Cardiac fibroblast (primary cell): ENCODE measurements around the gene UROS.

Source experiments
- DNase-seq, 2 donors: peaks; one replicate each; pipeline versions ENCODE4 v3.0.0 to v3.0.0-alpha.2; 2010; ENCODE audit warnings: low read depth in 2 of 2
- H3K4me3 ChIP-seq, 2 donors: replicated peaks in 1 of 2; 1 replicate in 1 of 2; 2 replicates in 1 of 2; pipeline ENCODE4 v1.5.1; 2011; ENCODE audit warnings: low read depth in 2 of 2, low read length in 2 of 2, mild to moderate bottlenecking in 2 of 2, moderate library complexity in 1 of 2
- CTCF ChIP-seq: IDR thresholded peaks from one replicate; pipeline ENCODE4 v1.5.1; 2011; ENCODE audit warnings: low read depth, mild to moderate bottlenecking, low read length, inconsistent platforms

Gene UROS

GRCh38 chr10:125739994-125740679, 82.9 kb downstream of the UROS start:
- TF ChIP-seq CTCF: no peak
- no peak overlapping the region for H3K4me3 ChIP-seq
- DNase-seq: no peak
